ENCODE data around the gene KRT83.

Gene KRT83

DNA sequence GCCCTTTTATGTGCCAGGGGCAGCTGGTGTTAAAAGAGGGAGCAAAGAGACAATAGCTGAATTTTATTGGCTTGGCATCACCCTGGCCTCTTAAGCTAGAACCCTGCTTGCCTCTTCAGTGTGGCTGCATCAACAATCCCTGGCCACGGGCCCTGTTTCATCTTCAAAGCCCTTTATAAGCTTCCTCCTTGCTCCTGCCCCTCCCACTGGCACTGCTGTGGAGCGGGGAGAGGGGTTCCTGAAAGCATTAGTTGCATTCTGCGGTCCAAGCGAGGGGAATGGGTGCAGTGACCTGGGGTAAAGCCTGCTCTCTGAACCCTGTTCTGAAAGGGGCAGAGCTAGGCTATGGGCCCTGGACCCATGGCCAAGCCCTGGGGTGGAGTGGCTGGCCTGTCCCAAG, 220 bp upstream of the KRT83 start:
- no peak overlapping the region for H2BK120ac ChIP-seq (ENCODE audit: low read depth, low read length)
- H3K9ac ChIP-seq (ENCODE audit: low read depth, low read length, poor library complexity): no peak overlapping the region
- no peak overlapping the region for H4K91ac ChIP-seq (ENCODE audit: low read depth, low read length, poor library complexity)
- peak overlapping the region; percentile 13 for H3K18ac ChIP-seq (ENCODE audit: low read length)
- H3K4me3 ChIP-seq (ENCODE audit: low read length in 2 of 2): no peak overlapping the region
- H2BK12ac ChIP-seq (ENCODE audit: low read length): no peak overlapping the region
- H3K23ac ChIP-seq (ENCODE audit: low read depth, low read length, poor library complexity): peak overlapping the region; percentile 19
- no peak overlapping the region for H3K4me2 ChIP-seq (ENCODE audit: insufficient read depth, low read length, poor library complexity, severe bottlenecking)
- no peak overlapping the region for H2BK15ac ChIP-seq (ENCODE audit: low read length)
- no peak overlapping the region for H2BK5ac ChIP-seq (ENCODE audit: low read length)
- no peaks in the 10 kb centered on the region for H3K79me1 ChIP-seq (ENCODE audit: low read depth, low read length)
- peaks cover 0 to 11% (median 0%) of the 10 kb centered on the region in 3 experiments for H3K27me3 ChIP-seq (ENCODE audit: control insufficient read depth in 3 of 3, insufficient read depth in 3 of 3, low read depth in 1 of 3, low read length in 3 of 3)
- peaks cover 0 to 2% of the 10 kb centered on the region in 2 donors for H3K4me1 ChIP-seq (ENCODE audit: control insufficient read depth in 2 of 2, insufficient read depth in 1 of 2, low read depth in 1 of 2, low read length in 2 of 2)
- no peak overlapping the region for H3K14ac ChIP-seq (ENCODE audit: low read length)
- no peak overlapping the region for H2AFZ ChIP-seq (ENCODE audit: low read length)
- no peaks in the 10 kb centered on the region for H3K36me3 ChIP-seq (replicated peaks in 1 of 2; ENCODE audit: control insufficient read depth in 2 of 2, insufficient read depth in 2 of 2, low read length in 2 of 2)
- no peak overlapping the region for H3K4ac ChIP-seq (ENCODE audit: low read length)
- no peak overlapping the region for H4K8ac ChIP-seq (ENCODE audit: low read depth, low read length)
- no CpG with 5 or more reads among the region's 4 CpGs for WGBS, 2 donors (ENCODE audit: extremely low coverage in 2 of 2, insufficient read length in 2 of 2, insufficient replicate concordance in 1 of 2)
- H2AK5ac ChIP-seq (ENCODE audit: low read depth, low read length): peak overlapping the region; percentile 57
- H3K27ac ChIP-seq (replicated peaks; ENCODE audit: low read length): no peak overlapping the region
- no peaks in the 10 kb centered on the region for H3K9me3 ChIP-seq (replicated peaks in 1 of 2; ENCODE audit: control insufficient read depth in 2 of 2, insufficient read depth in 1 of 2, low read depth in 1 of 2, low read length in 2 of 2)
- no peak for DNase-seq (ENCODE audit: low spot score)

DNA sequence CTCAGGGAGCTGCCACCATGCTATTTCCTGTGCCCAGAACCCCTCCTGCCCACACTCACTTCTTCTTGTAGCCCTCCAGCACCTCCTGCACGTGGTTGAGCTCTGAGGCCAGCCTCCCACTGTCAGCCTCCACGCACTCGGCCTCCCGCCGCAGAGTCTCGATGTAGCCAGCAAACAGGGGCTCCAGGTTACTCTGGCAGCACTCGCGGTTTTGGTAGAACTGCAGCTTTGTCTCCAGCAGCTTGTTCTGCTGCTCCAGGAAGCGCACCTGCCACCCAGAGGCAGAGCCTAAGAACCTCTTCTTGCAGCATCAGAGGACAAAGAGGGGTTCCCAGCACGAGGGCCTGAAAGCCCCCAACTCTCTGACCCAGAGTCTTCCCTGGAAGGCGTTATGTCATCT, 2.1 kb downstream of the KRT83 start:
- Histone ChIP-seq H3K4me2 (ENCODE audit: insufficient read depth, low read length, poor library complexity, severe bottlenecking) (no peak overlapping the region), H3K9me3 (replicated peaks in 1 of 2; ENCODE audit: control insufficient read depth in 2 of 2, insufficient read depth in 1 of 2, low read depth in 1 of 2, low read length in 2 of 2) (no peaks in the 10 kb centered on the region), H3K23ac (ENCODE audit: low read depth, low read length, poor library complexity) (no peak overlapping the region), H3K9ac (ENCODE audit: low read depth, low read length, poor library complexity) (no peak overlapping the region), H3K4me1 (ENCODE audit: control insufficient read depth in 2 of 2, insufficient read depth in 1 of 2, low read depth in 1 of 2, low read length in 2 of 2) (peaks cover 0 to 2% of the 10 kb centered on the region in 2 donors), H2BK120ac (ENCODE audit: low read depth, low read length) (no peak overlapping the region), H4K91ac (ENCODE audit: low read depth, low read length, poor library complexity) (no peak overlapping the region), H2AK5ac (ENCODE audit: low read depth, low read length) (no peak overlapping the region), H2BK12ac (ENCODE audit: low read length) (no peak overlapping the region), H3K4me3 (ENCODE audit: low read length in 2 of 2) (no peak overlapping the region), H3K4ac (ENCODE audit: low read length) (no peak overlapping the region), H3K27ac (replicated peaks; ENCODE audit: low read length) (no peak overlapping the region), H2BK15ac (ENCODE audit: low read length) (no peak overlapping the region), H2AFZ (ENCODE audit: low read length) (no peak overlapping the region), H2BK5ac (ENCODE audit: low read length) (no peak overlapping the region), H3K36me3 (replicated peaks in 1 of 2; ENCODE audit: control insufficient read depth in 2 of 2, insufficient read depth in 2 of 2, low read length in 2 of 2) (no peaks in the 10 kb centered on the region), H3K18ac (ENCODE audit: low read length) (no peak overlapping the region), H3K27me3 (ENCODE audit: control insufficient read depth in 3 of 3, insufficient read depth in 3 of 3, low read depth in 1 of 3, low read length in 3 of 3) (peaks cover 0 to 12% (median 0%) of the 10 kb centered on the region in 3 experiments), H3K14ac (ENCODE audit: low read length) (no peak overlapping the region), H3K79me1 (ENCODE audit: low read depth, low read length) (no peaks in the 10 kb centered on the region), H4K8ac (ENCODE audit: low read depth, low read length) (no peak overlapping the region)
- DNase-seq (ENCODE audit: low spot score): no peak
- no CpG with 5 or more reads among the region's 11 CpGs for WGBS, 2 donors (ENCODE audit: extremely low coverage in 2 of 2, insufficient read length in 2 of 2, insufficient replicate concordance in 1 of 2)

DNA sequence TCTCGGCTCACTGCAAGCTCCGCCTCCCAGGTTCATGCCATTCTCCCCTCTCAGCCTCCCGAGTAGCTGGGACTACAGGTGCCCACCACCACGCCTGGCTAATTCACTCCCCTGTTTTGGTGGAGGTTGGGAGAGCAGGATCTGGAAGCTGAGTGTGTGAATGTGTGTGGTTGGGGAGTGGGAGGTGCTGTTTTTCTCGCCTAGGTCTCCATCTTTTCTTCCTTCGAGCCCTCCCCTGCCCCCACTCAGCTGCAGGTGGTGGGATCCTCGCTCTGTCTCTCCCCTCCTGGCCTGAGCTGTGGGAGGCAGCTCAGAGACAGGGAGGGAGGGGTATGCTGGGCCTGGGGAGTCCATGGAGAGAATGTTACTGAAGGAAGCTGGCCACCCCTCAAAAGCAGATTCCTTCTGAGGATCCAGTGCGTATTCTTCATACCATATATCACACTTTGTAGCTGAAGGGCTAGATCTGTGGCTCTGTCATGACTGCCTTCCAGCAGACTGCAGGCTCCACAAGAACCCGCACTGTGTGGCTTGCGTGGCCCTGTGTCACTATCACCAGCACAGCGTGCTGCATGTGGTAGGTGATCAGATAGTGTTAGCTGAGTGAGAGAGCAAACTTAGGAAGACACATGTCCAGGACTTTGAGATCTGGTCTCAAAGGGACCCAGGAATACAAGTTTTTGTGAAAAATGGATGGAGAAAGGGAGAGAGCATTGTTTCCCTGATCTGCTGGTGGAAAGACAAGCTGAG, 2.8 kb downstream of the KRT83 start:
- no peak overlapping the region for H3K4ac ChIP-seq (ENCODE audit: low read length)
- H3K9ac ChIP-seq (ENCODE audit: low read depth, low read length, poor library complexity): no peak overlapping the region
- H2BK12ac ChIP-seq (ENCODE audit: low read length): no peak overlapping the region
- H3K4me3 ChIP-seq (ENCODE audit: low read length in 2 of 2): no peak overlapping the region
- no peaks in the 10 kb centered on the region for H3K4me1 ChIP-seq (ENCODE audit: control insufficient read depth in 2 of 2, insufficient read depth in 1 of 2, low read depth in 1 of 2, low read length in 2 of 2)
- H3K14ac ChIP-seq (ENCODE audit: low read length): no peak overlapping the region
- H3K79me1 ChIP-seq (ENCODE audit: low read depth, low read length): no peaks in the 10 kb centered on the region
- no peak overlapping the region for H2BK15ac ChIP-seq (ENCODE audit: low read length)
- no peak overlapping the region for H2BK5ac ChIP-seq (ENCODE audit: low read length)
- no CpG with 5 or more reads among the region's 11 CpGs for WGBS, 2 donors (ENCODE audit: extremely low coverage in 2 of 2, insufficient read length in 2 of 2, insufficient replicate concordance in 1 of 2)
- H3K27me3 ChIP-seq (ENCODE audit: control insufficient read depth in 3 of 3, insufficient read depth in 3 of 3, low read depth in 1 of 3, low read length in 3 of 3): peaks cover 0 to 12% (median 0%) of the 10 kb centered on the region in 3 experiments
- H4K8ac ChIP-seq (ENCODE audit: low read depth, low read length): no peak overlapping the region
- H3K4me2 ChIP-seq (ENCODE audit: insufficient read depth, low read length, poor library complexity, severe bottlenecking): no peak overlapping the region
- H2AFZ ChIP-seq (ENCODE audit: low read length): no peak overlapping the region
- H3K23ac ChIP-seq (ENCODE audit: low read depth, low read length, poor library complexity): no peak overlapping the region
- H2AK5ac ChIP-seq (ENCODE audit: low read depth, low read length): no peak overlapping the region
- H3K36me3 ChIP-seq (replicated peaks in 1 of 2; ENCODE audit: control insufficient read depth in 2 of 2, insufficient read depth in 2 of 2, low read length in 2 of 2): no peaks in the 10 kb centered on the region
- no peak overlapping the region for H4K91ac ChIP-seq (ENCODE audit: low read depth, low read length, poor library complexity)
- H3K9me3 ChIP-seq (replicated peaks in 1 of 2; ENCODE audit: control insufficient read depth in 2 of 2, insufficient read depth in 1 of 2, low read depth in 1 of 2, low read length in 2 of 2): no peaks in the 10 kb centered on the region
- no peak overlapping the region for H3K18ac ChIP-seq (ENCODE audit: low read length)
- DNase-seq (ENCODE audit: low spot score): no peak
- no peak overlapping the region for H2BK120ac ChIP-seq (ENCODE audit: low read depth, low read length)
- no peak overlapping the region for H3K27ac ChIP-seq (replicated peaks; ENCODE audit: low read length)

DNA sequence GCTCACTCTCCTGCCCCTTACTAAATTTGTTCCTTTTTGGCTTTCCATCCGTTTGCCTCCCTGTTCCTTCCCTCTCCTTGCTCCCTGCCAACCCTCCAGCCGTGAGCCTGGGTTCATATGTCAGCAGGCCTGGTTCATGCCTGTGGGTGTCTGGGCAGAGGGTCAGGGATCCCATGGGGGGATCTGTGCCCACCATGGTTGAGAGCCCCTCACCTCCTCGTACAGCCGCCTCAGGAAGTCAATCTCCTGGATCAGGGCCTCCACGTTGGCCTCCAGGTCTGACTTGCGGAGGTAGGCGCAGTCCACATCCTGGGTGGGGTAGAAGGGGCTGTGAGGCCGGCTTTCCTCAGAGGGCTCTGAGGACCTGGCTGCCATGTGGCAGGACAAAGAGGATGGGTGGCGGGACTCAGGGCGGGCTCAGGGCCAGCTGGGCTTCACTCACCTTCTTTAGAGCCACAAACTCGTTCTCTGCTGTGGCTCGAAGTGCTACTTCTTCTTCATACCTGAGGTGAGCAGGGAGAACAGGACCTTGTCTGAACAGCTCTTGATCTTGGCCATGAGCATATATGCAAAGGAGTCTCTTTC, 3.6 kb downstream of the KRT83 start:
- no peak overlapping the region for H2BK12ac ChIP-seq (ENCODE audit: low read length)
- H3K27me3 ChIP-seq (ENCODE audit: control insufficient read depth in 3 of 3, insufficient read depth in 3 of 3, low read depth in 1 of 3, low read length in 3 of 3): peaks cover 0 to 13% (median 0%) of the 10 kb centered on the region in 3 experiments
- H2BK120ac ChIP-seq (ENCODE audit: low read depth, low read length): peak overlapping the region; percentile 66
- no peak for DNase-seq (ENCODE audit: low spot score)
- H3K23ac ChIP-seq (ENCODE audit: low read depth, low read length, poor library complexity): no peak overlapping the region
- no CpG with 5 or more reads among the region's 12 CpGs for WGBS, 2 donors (ENCODE audit: extremely low coverage in 2 of 2, insufficient read length in 2 of 2, insufficient replicate concordance in 1 of 2)
- no peak overlapping the region for H4K91ac ChIP-seq (ENCODE audit: low read depth, low read length, poor library complexity)
- H2AK5ac ChIP-seq (ENCODE audit: low read depth, low read length): peak overlapping the region; percentile 32
- no peak overlapping the region for H3K14ac ChIP-seq (ENCODE audit: low read length)
- no peaks in the 10 kb centered on the region for H3K36me3 ChIP-seq (replicated peaks in 1 of 2; ENCODE audit: control insufficient read depth in 2 of 2, insufficient read depth in 2 of 2, low read length in 2 of 2)
- no peaks in the 10 kb centered on the region for H3K4me1 ChIP-seq (ENCODE audit: control insufficient read depth in 2 of 2, insufficient read depth in 1 of 2, low read depth in 1 of 2, low read length in 2 of 2)
- H3K18ac ChIP-seq (ENCODE audit: low read length): peak overlapping the region; percentile 69
- H3K9ac ChIP-seq (ENCODE audit: low read depth, low read length, poor library complexity): no peak overlapping the region
- no peaks in the 10 kb centered on the region for H3K79me1 ChIP-seq (ENCODE audit: low read depth, low read length)
- H2AFZ ChIP-seq (ENCODE audit: low read length): no peak overlapping the region
- no peak overlapping the region for H3K4me3 ChIP-seq (ENCODE audit: low read length in 2 of 2)
- H3K4me2 ChIP-seq (ENCODE audit: insufficient read depth, low read length, poor library complexity, severe bottlenecking): no peak overlapping the region
- H2BK15ac ChIP-seq (ENCODE audit: low read length): no peak overlapping the region
- H3K4ac ChIP-seq (ENCODE audit: low read length): no peak overlapping the region
- H2BK5ac ChIP-seq (ENCODE audit: low read length): peak overlapping the region; percentile 11
- H3K9me3 ChIP-seq (replicated peaks in 1 of 2; ENCODE audit: control insufficient read depth in 2 of 2, insufficient read depth in 1 of 2, low read depth in 1 of 2, low read length in 2 of 2): no peaks in the 10 kb centered on the region
- H4K8ac ChIP-seq (ENCODE audit: low read depth, low read length): no peak overlapping the region
- H3K27ac ChIP-seq (replicated peaks; ENCODE audit: low read length): no peak overlapping the region
